Neural crest cell (in vitro differentiated cells): Measurements from ENCODE around the gene RCHY1. TPM values are rescaled to one million over a fixed set of nuclear protein-coding genes. Genes with fewer than 3 reads are reported as not detected.
"Not testable (repeated sequence)": the region's sequence is repeated elsewhere in the genome, so short reads cannot be mapped to it uniquely, and the experiment has no call there.

Experiments used
- DNase-seq: peaks from one replicate; pipeline ENCODE4 v3.0.0; 2021; ENCODE audit warnings: low read depth, mixed read lengths, low spot score
- H3K27ac Mint-ChIP-seq: one replicate; pipeline ENCODE4 v1.8.0; 2021; ENCODE audit warnings: mild to moderate bottlenecking, mixed read lengths; ENCODE audit not compliant: unreplicated experiment
- H3K27me3 Mint-ChIP-seq: 2 replicates; pipeline ENCODE4 v1.8.0; 2021; ENCODE audit warnings: low read depth, mild to moderate bottlenecking, mixed read lengths
- H3K36me3 Mint-ChIP-seq: 2 replicates; pipeline ENCODE4 v1.8.0; 2021; ENCODE audit warnings: low read depth, mild to moderate bottlenecking, mixed read lengths
- H3K4me1 Mint-ChIP-seq: 2 replicates; pipeline ENCODE4 v1.8.0; 2021; ENCODE audit warnings: mixed read lengths
- H3K4me3 Mint-ChIP-seq: one replicate; pipeline ENCODE4 v1.8.0; 2021; ENCODE audit warnings: mild to moderate bottlenecking, mixed read lengths
- H3K9me3 Mint-ChIP-seq: 2 replicates; pipeline ENCODE4 v1.8.0; 2021; ENCODE audit warnings: mixed read lengths
- CTCF ChIP-seq: fragments of 200-600 bp; sonication (generic); conservative IDR thresholded peaks from 2 replicates; pipeline ENCODE4 v1.5.0; 2021; ENCODE audit warnings: antibody characterized with exemption, mild to moderate bottlenecking
- total RNA-seq: library from RNA; stranded (reverse); gene quantifications from 2 replicates; pipeline ENCODE4 v1.2.1, GENCODE V29; 2021

The RCHY1 gene
- total RNA-seq, 1 donor from 2014 or later = 32.6 TPM

GRCh38 chr4:75552452-75552851 lies 38.2 kb upstream of the RCHY1 start:
- no peak for DNase-seq
- Mint-ChIP-seq H3K36me3 (no peaks in the 10 kb centered on the region), H3K4me1 (no peaks in the 10 kb centered on the region), H3K27ac (no peak overlapping the region), H3K4me3 (no peak overlapping the region), H3K27me3 (peaks cover 5% of the 10 kb centered on the region), H3K9me3 (no peaks in the 10 kb centered on the region)
- no peak for TF ChIP-seq CTCF

GRCh38 chr4:75549019-75549418 lies 34.8 kb upstream of the RCHY1 start:
- Mint-ChIP-seq H3K36me3 (no peaks in the 10 kb centered on the region), H3K4me3 (no peak overlapping the region), H3K27me3 (no peaks in the 10 kb centered on the region), H3K9me3 (no peaks in the 10 kb centered on the region), H3K27ac (no peak overlapping the region), H3K4me1 (no peaks in the 10 kb centered on the region)
- no peak for DNase-seq
- no peak for TF ChIP-seq CTCF

GRCh38 chr4:75547647-75548387 lies 33.6 kb upstream of the RCHY1 start:
- H3K27me3 Mint-ChIP-seq = no peaks in the 10 kb centered on the region
- H3K36me3 Mint-ChIP-seq = no peaks in the 10 kb centered on the region
- DNase-seq = no peak
- no peaks in the 10 kb centered on the region for H3K9me3 Mint-ChIP-seq
- H3K27ac Mint-ChIP-seq = no peak overlapping the region
- no peak overlapping the region for H3K4me3 Mint-ChIP-seq
- H3K4me1 Mint-ChIP-seq = no peaks in the 10 kb centered on the region
- no peak for TF ChIP-seq CTCF

- no peak for DNase-seq
- Mint-ChIP-seq H3K36me3 (peaks cover 6% of the 10 kb centered on the region), H3K9me3 (no peaks in the 10 kb centered on the region), H3K4me3 (no peak overlapping the region), H3K27me3 (no peaks in the 10 kb centered on the region), H3K4me1 (no peaks in the 10 kb centered on the region), H3K27ac (no peak overlapping the region)
- no peak for TF ChIP-seq CTCF
Measured at GRCh38 chr4:75545526-75545925, 31.3 kb upstream of the RCHY1 start.

- Mint-ChIP-seq H3K4me3 (no peak overlapping the region), H3K9me3 (no peaks in the 10 kb centered on the region), H3K27ac (no peak overlapping the region), H3K4me1 (no peaks in the 10 kb centered on the region), H3K36me3 (peaks cover 9% of the 10 kb centered on the region), H3K27me3 (no peaks in the 10 kb centered on the region)
- no peak for DNase-seq
- no peak for TF ChIP-seq CTCF
Measured at GRCh38 chr4:75544870-75545269, 30.7 kb upstream of the RCHY1 start.

GRCh38 chr4:75544220-75544619 lies 30.0 kb upstream of the RCHY1 start:
- not testable (repeated sequence) for DNase-seq, H3K27ac Mint-ChIP-seq, H3K4me3 Mint-ChIP-seq, H3K9me3 Mint-ChIP-seq, H3K4me1 Mint-ChIP-seq, H3K27me3 Mint-ChIP-seq
- H3K36me3 Mint-ChIP-seq = peaks cover 15% of the 10 kb centered on the region
